ENCODE measurements around the gene GABARAPL1.

- TF ChIP-seq CTCF (IDR thresholded peaks at IDR 0.05; ENCODE audit: poor library complexity, severe bottlenecking) (no peak), EP300 (conservative IDR thresholded peaks at IDR 0.05; ENCODE audit: poor library complexity, severe bottlenecking) (no peak), POLR2AphosphoS5 (IDR thresholded peaks at IDR 0.05) (no peak), MXI1 (conservative IDR thresholded peaks at IDR 0.05; ENCODE audit: poor library complexity, severe bottlenecking) (no peak), RAD21 (conservative IDR thresholded peaks at IDR 0.05) (no peak), EZH2 (IDR thresholded peaks at IDR 0.05; ENCODE audit: borderline replicate concordance, insufficient read depth, low read length, poor library complexity, severe bottlenecking) (no peak)
Measured at GRCh38 chr12:10189653-10190052, 23.0 kb upstream of the GABARAPL1 start.

All from neural cell (in vitro differentiated cells).